PC-9 (cell line): ENCODE data around the gene CEACAM18. TPM values are rescaled to one million over a fixed set of nuclear protein-coding genes. Genes with fewer than 3 reads are reported as not detected.

Experiments
- BruUV-seq: library from RNA; stranded (reverse); fragments of 400-500 nt; replicated peaks from 2 replicates; lab custom pipeline; 2021; lab: Mats Ljungman, UMichigan
- CTCF ChIA-PET: fragments of 300-600 bp; sonication (Branson Sonifier 250); formaldehyde crosslinking; loops from one replicate; lab custom pipeline; 2022; ENCODE audit warnings: antibody characterized with exemption; lab: Charles Lee
- POLR2A ChIA-PET: fragments of 300-600 bp; sonication (Branson Sonifier 250); formaldehyde crosslinking; loops from one replicate; lab custom pipeline; 2022; ENCODE audit warnings: antibody characterized with exemption; ENCODE audit not compliant: unreplicated experiment; lab: Charles Lee
- DNase-seq, 2 experiments: peaks; one replicate each; pipeline versions ENCODE4 v3.0.0 to v3.0.0-alpha.2; 2015 to 2022; ENCODE audit warnings: mixed read lengths in 1 of 2
- H2AFZ ChIP-seq: fragments of 200-600 bp; sonication (generic); 2 replicates; pipeline ENCODE4 v1.8.1; 2017; ENCODE audit warnings: antibody characterized with exemption
- H3F3A ChIP-seq: fragments of 200-600 bp; sonication (generic); 2 replicates; pipeline ENCODE4 v1.8.1; 2017; ENCODE audit warnings: antibody characterized with exemption, mild to moderate bottlenecking, low read depth; ENCODE audit not compliant: insufficient read depth
- H3K27ac ChIP-seq: fragments of 200-600 bp; sonication (generic); 2 replicates; pipeline ENCODE4 v1.6.1; 2016; ENCODE audit warnings: mixed run types
- H3K27me3 ChIP-seq: fragments of 200-600 bp; sonication (generic); 2 replicates; pipeline ENCODE4 v1.6.1; 2016; ENCODE audit warnings: low read depth, mixed run types; ENCODE audit not compliant: insufficient read depth
- H3K36me3 ChIP-seq: fragments of 200-600 bp; sonication (generic); 2 replicates; pipeline ENCODE4 v1.6.1; 2016; ENCODE audit warnings: low read depth, mixed run types
- H3K4me1 ChIP-seq: fragments of 200-600 bp; sonication (generic); replicated peaks from 2 replicates; pipeline ENCODE4 v1.6.1; 2016; ENCODE audit warnings: mixed run types; ENCODE audit not compliant: insufficient read depth
- H3K4me2 ChIP-seq: fragments of 200-600 bp; sonication (generic); 2 replicates; pipeline ENCODE4 v1.6.1; 2017; ENCODE audit warnings: mixed run types
- H3K4me3 ChIP-seq: fragments of 200-600 bp; sonication (generic); 2 replicates; pipeline ENCODE4 v1.6.1; 2016; ENCODE audit warnings: mixed run types
- H3K79me2 ChIP-seq: fragments of 200-600 bp; sonication (generic); 2 replicates; pipeline ENCODE4 v1.6.1; 2017; ENCODE audit warnings: low read depth, mixed run types
- H3K9me2 ChIP-seq: fragments of 200-600 bp; sonication (generic); 2 replicates; pipeline ENCODE4 v1.8.1; 2017; ENCODE audit warnings: mild to moderate bottlenecking; ENCODE audit not compliant: insufficient read depth
- H3K9me3 ChIP-seq: fragments of 200-600 bp; sonication (generic); 2 replicates; pipeline ENCODE4 v1.8.1; 2016; ENCODE audit warnings: low read depth; ENCODE audit not compliant: insufficient read depth
- H4K20me1 ChIP-seq: fragments of 200-600 bp; sonication (generic); 2 replicates; pipeline ENCODE4 v1.8.1; 2017; ENCODE audit not compliant: insufficient read depth
- CTCF ChIP-seq: fragments of 200-600 bp; sonication (generic); conservative IDR thresholded peaks from 2 replicates; pipeline ENCODE4 v1.6.1; 2017; ENCODE audit warnings: mixed run types, antibody characterized with exemption, mild to moderate bottlenecking, moderate library complexity
- EZH2 ChIP-seq: fragments of 200-600 bp; sonication (generic); IDR thresholded peaks from 2 replicates; pipeline ENCODE4 v1.8.0; 2017; ENCODE audit warnings: antibody characterized with exemption, low read depth
- intact Hi-C: fragments of 100-400 bp; cut with micrococcal nuclease; formaldehyde crosslinking; loops from one replicate; pipeline ENCODE4 v1.10.0; 2022; ENCODE audit not compliant: unreplicated experiment
- total RNA-seq: library from RNA; stranded (reverse); gene quantifications from 2 replicates; pipeline ENCODE4 v1.2.3, GENCODE V29; 2021

The CEACAM18 gene
- total RNA-seq, 1 experiment from 2014 or later = not detected

- intact Hi-C loops = no loop called here
- no peak overlapping the region for H3K27ac ChIP-seq
- no peaks in the 10 kb centered on the region for H3K79me2 ChIP-seq
- H4K20me1 ChIP-seq = no peaks in the 10 kb centered on the region
- TF ChIP-seq CTCF = no peak
- TF ChIP-seq EZH2 = no peak
- H3K36me3 ChIP-seq = no peaks in the 10 kb centered on the region
- H3K4me1 ChIP-seq = no peaks in the 10 kb centered on the region
- H3K27me3 ChIP-seq = peaks cover 67% of the 10 kb centered on the region; the same call in 1 of the 2 replicates
- no peak overlapping the region for H3K4me2 ChIP-seq
- BruUV-seq = no TSS peak
- ChIA-PET CTCF (no interaction called here), POLR2A (no interaction called here)
- H3K9me3 ChIP-seq = no peaks in the 10 kb centered on the region
- no peak overlapping the region for H3K4me3 ChIP-seq
- DNase-seq = no peak
- no peaks in the 10 kb centered on the region; the same call in 1 of the 2 replicates for H3K9me2 ChIP-seq
- no peaks in the 10 kb centered on the region for H3F3A ChIP-seq
- H2AFZ ChIP-seq = no peak overlapping the region
Observed at GRCh38 chr19:51521357-51521756, 43.0 kb downstream of the CEACAM18 start.

GRCh38 chr19:51521781-51522180, 43.4 kb downstream of the CEACAM18 start:
- Histone ChIP-seq H3K27me3 (peaks cover 71% of the 10 kb centered on the region; the same call in 1 of the 2 replicates), H3K9me3 (no peaks in the 10 kb centered on the region), H4K20me1 (no peaks in the 10 kb centered on the region), H3K79me2 (no peaks in the 10 kb centered on the region), H2AFZ (no peak overlapping the region), H3K4me2 (no peak overlapping the region), H3K27ac (no peak overlapping the region), H3K36me3 (no peaks in the 10 kb centered on the region), H3K9me2 (no peaks in the 10 kb centered on the region; the same call in 1 of the 2 replicates), H3K4me3 (no peak overlapping the region), H3F3A (no peaks in the 10 kb centered on the region), H3K4me1 (no peaks in the 10 kb centered on the region)
- TF ChIP-seq CTCF (no peak), EZH2 (no peak)
- BruUV-seq = no TSS peak
- POLR2A ChIA-PET = interaction anchor here (0.7 kb wide), 1 partner anchor 135 kb away, joined by 7 read pairs; no protein-coding TSS in a partner anchor
- CTCF ChIA-PET = no interaction called here
- no peak for DNase-seq
- intact Hi-C loops = no loop called here

- BruUV-seq = no TSS peak
- H3K79me2 ChIP-seq = no peaks in the 10 kb centered on the region
- H4K20me1 ChIP-seq = no peaks in the 10 kb centered on the region
- no peaks in the 10 kb centered on the region for H3F3A ChIP-seq
- no peaks in the 10 kb centered on the region for H3K36me3 ChIP-seq
- intact Hi-C loops = no loop called here
- no peak overlapping the region for H3K4me2 ChIP-seq
- H3K4me3 ChIP-seq = no peak overlapping the region
- CTCF ChIA-PET = no interaction called here
- no peaks in the 10 kb centered on the region for H3K4me1 ChIP-seq
- no peak for DNase-seq
- no peaks in the 10 kb centered on the region for H3K9me3 ChIP-seq
- no peak for TF ChIP-seq EZH2
- no peak for TF ChIP-seq CTCF
- H3K27ac ChIP-seq = no peak overlapping the region
- POLR2A ChIA-PET = no interaction called here
- no peak overlapping the region for H2AFZ ChIP-seq
- H3K9me2 ChIP-seq = no peaks in the 10 kb centered on the region; the same call in 1 of the 2 replicates
- peaks cover 87% of the 10 kb centered on the region for H3K27me3 ChIP-seq
Observed at GRCh38 chr19:51524666-51525264, 46.4 kb downstream of the CEACAM18 start.
